NB4 (cell line): ENCODE measurements around the gene ABCD1.

Experiments used
- POLR2A ChIP-seq: IDR thresholded peaks from 2 replicates; pipeline ENCODE4 v1.6.1; 2011; ENCODE audit warnings: mild to moderate bottlenecking; ENCODE audit not compliant: insufficient read length; ENCODE audit errors: extremely low read depth
- TF ChIP-seq, protein P1 (sequence below): IDR thresholded peaks from 2 replicates; pipeline ENCODE4 v1.6.1; 2011; ENCODE audit warnings: low read depth, low read length
- TF ChIP-seq, protein P2 (sequence below): IDR thresholded peaks from one replicate; pipeline ENCODE4 v1.5.1; 2012; ENCODE audit warnings: low read depth, low read length

DNA sequence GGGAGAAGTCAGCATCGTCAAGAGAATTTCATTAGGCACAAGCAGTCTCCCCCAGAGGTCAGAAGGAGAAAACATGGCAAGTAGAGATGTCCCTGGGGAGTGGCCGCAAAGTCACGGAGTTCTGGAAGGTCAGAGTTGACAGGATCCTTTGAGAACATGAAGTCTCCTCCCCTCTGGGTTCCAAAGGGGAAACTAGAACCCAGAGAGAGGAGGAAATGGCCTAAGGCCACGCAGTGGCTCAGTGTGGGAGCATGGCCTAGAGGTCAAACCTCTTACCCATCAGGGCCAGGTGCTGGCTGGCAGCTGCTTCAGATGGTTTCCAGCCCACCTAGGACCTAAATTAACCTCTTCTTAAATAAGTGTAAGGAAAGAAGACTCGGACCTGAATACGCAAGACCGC, 68.6 kb downstream of the ABCD1 start:
- TF ChIP-seq, protein P1, sequence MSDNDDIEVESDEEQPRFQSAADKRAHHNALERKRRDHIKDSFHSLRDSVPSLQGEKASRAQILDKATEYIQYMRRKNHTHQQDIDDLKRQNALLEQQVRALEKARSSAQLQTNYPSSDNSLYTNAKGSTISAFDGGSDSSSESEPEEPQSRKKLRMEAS: no peak
- TF ChIP-seq, protein P2, sequence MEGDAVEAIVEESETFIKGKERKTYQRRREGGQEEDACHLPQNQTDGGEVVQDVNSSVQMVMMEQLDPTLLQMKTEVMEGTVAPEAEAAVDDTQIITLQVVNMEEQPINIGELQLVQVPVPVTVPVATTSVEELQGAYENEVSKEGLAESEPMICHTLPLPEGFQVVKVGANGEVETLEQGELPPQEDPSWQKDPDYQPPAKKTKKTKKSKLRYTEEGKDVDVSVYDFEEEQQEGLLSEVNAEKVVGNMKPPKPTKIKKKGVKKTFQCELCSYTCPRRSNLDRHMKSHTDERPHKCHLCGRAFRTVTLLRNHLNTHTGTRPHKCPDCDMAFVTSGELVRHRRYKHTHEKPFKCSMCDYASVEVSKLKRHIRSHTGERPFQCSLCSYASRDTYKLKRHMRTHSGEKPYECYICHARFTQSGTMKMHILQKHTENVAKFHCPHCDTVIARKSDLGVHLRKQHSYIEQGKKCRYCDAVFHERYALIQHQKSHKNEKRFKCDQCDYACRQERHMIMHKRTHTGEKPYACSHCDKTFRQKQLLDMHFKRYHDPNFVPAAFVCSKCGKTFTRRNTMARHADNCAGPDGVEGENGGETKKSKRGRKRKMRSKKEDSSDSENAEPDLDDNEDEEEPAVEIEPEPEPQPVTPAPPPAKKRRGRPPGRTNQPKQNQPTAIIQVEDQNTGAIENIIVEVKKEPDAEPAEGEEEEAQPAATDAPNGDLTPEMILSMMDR: no peak
- TF ChIP-seq POLR2A: no peak
